Breast epithelium (tissue), 3 donors: ENCODE data around the gene SFT2D3.

Experiments used
- CTCF ChIP-seq, 3 donors: fragments of 450-650 bp; IDR thresholded peaks; one replicate each; pipeline ENCODE4 v1.5.1; 2016 to 2017; ENCODE audit warnings: antibody characterized with exemption in 3 of 3, mild to moderate bottlenecking in 3 of 3, moderate library complexity in 3 of 3
- POLR2A ChIP-seq: fragments of 450-650 bp; IDR thresholded peaks from one replicate; pipeline ENCODE4 v1.6.1; 2016; ENCODE audit warnings: antibody characterized with exemption, mild to moderate bottlenecking, moderate library complexity

- TF ChIP-seq CTCF (IDR thresholded peaks at IDR 0.05) (no peak), POLR2A (no peak)
These were observed 28.7 kb upstream of the SFT2D3 start for GRCh38 chr2:127672341-127673224.
